Thyroid gland (tissue), 4 donors: Measurements from ENCODE around the gene TMEM198.

Experiments
- POLR2A ChIP-seq, 2 donors: fragments of 450-650 bp; IDR thresholded peaks; one replicate each; pipeline ENCODE4 v1.6.1; 2017; ENCODE audit warnings: antibody characterized with exemption in 2 of 2, mild to moderate bottlenecking in 2 of 2, moderate library complexity in 1 of 2
- TF ChIP-seq, protein P1 (sequence below), 6 experiments: fragments of 200-600 bp in 3 of 6; fragments of 450-650 bp in 3 of 6; sonication (generic) in 3 of 6; IDR thresholded peaks; one replicate each; pipeline ENCODE4 v1.5.1; 2016 to 2019; ENCODE audit warnings: antibody characterized with exemption in 6 of 6, mild to moderate bottlenecking in 2 of 6, inconsistent platforms in 1 of 6, moderate library complexity in 1 of 6

DNA sequence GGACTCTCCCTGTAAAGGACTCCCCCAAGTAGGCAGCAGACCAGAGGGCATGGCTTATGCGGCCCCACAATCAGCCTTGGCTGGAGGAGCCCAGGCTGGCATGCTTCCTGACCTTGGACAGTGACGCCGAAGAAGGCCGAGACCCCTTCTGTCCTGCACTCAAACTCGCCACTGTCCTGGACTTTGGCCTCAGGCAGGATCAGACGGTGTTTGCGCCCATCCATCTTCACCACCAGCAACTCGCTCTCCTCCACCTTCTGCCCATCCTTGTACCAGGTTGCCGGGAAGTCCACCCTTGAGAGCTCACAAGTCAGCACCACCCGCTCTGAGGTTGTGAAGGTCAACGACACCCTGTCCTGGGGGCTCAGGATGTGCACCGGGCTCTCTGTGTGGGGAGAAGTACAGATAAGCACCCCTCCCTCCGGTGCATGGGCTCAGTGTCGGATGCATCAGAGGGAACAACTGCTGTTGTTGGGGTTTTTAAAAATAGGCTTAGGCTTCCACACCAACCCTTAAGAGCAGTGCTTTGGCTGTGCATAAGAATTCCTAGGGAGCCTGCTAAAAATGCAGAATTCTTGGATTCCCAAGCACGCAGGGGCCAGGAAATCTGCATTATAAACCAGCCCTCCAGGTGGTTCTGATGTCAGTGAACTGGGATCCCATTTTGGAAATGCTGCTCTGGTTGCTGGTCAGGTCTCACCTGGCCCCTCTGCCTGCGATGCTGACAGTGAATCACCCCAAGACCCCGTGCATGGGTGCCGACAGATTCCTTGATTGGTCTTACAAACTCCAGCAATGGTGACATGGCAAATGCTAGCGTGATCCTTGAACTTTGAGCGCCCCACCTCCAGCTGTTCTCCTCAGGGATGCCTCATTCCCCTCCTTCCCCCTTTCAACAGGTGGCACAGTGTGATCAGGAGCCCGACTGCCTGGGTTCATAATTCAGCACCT, 21.6 kb downstream of the TMEM198 start:
- TF ChIP-seq, protein P1, sequence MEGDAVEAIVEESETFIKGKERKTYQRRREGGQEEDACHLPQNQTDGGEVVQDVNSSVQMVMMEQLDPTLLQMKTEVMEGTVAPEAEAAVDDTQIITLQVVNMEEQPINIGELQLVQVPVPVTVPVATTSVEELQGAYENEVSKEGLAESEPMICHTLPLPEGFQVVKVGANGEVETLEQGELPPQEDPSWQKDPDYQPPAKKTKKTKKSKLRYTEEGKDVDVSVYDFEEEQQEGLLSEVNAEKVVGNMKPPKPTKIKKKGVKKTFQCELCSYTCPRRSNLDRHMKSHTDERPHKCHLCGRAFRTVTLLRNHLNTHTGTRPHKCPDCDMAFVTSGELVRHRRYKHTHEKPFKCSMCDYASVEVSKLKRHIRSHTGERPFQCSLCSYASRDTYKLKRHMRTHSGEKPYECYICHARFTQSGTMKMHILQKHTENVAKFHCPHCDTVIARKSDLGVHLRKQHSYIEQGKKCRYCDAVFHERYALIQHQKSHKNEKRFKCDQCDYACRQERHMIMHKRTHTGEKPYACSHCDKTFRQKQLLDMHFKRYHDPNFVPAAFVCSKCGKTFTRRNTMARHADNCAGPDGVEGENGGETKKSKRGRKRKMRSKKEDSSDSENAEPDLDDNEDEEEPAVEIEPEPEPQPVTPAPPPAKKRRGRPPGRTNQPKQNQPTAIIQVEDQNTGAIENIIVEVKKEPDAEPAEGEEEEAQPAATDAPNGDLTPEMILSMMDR (IDR thresholded peaks at IDR 0.05), result no peak
- TF ChIP-seq POLR2A (IDR thresholded peaks at IDR 0.05), result no peak
